ENCODE data around the gene COQ8B.
"Not testable (repeated sequence)": the region's sequence is repeated elsewhere in the genome, so short reads cannot be mapped to it uniquely, and the experiment has no call there.

The COQ8B gene

DNA sequence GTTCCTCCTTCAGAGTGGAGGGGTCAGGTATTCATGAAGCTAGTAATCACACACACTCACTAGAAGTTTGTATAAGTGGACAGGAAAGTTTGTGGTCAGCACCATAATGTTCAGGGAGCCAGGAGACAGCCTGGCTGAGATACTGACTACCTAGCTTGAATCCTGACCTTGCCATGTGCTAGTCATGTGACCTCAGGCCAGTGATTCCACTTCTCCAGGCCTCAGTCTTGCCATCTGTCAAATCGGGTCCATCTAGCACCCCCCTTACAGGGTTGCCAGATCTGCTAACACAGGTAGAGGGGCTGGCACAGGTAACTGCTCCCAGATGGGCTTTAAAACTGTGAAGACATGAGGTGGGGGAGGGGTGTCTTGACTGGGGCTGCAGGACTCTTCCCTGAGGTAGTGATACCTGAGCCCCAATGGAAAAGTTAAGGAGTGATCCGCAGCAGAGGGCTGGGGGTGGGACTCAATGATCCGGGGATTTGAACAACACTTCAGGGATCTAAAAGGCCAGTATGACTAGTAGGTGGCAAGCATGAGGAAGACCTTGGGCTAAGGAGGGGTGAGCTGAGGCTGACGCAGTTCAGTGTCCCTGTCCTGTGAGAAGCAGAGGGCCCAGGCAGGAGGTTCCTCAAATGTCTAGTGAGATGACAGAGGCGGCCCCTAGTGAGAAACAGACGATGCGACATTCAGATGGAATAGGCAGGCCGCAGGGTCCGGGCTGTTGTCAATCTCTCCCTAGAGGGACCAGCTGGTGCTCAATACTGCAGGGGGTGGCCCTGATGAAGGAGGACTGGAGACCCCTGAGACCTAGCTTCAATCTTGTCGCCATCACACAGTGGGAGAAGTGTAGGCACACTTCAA, 25.1 kb upstream of the COQ8B start:
- DNase-seq: no peak

DNA sequence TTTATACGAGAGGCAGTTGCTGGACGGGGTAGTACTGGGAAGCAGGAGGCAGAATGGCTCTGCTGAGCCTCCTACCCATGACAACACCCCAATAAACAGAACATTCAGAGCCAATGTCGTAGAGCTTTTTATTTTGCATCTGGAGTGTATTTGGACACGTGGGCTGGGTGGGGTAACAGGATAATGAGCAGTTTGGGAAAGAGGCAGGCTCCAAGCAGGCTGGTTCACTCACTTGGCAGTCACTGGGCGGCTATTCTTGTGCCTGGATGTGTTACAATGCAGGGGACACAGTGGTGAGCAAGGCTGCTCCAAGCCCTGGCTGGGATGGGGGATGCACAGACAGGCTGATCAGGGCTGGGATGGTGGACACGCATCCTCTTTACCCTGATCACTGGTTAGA, 24.1 kb upstream of the COQ8B start:
- DNase-seq: no peak

DNA sequence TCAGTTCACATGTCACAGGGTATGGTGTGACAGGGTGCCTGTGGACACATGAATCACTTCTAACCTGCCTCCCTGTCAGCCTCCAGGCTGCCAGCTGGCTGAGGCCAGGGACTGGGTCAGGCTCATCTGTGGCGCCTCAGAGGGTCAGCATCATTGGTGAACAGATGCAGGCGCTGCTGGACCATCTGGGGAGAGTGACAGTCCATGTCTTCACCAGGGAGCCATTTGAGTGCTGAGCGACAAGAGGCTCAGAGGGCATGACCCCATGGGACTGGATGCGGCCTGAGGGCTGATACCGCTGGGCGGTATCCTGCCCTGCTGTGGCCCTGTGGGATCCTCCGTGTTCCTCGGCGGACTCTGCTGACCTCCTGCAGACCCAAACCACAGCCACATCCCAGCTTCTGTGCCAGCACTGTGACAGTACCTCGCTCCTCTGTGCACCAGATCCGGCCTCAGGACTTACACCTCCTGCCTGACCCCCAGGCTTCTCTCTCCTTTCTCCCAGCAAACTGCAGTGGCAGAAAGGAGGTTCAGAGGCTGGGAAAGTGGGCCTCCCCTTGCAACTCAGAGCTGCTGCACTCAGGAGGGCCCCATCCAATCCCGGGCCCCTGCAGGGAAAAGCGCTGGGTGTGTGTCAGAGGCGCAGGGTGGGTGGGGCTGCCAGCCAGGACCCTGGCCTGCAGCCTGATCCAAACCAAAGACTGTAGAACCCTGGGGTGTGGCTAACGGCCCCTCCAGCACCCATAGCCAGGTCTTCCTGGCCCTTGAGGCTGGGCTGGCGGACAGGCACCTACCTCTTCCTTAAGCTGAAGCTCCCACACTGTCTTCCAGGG, 23.4 kb upstream of the COQ8B start:
- no peak for DNase-seq

DNA sequence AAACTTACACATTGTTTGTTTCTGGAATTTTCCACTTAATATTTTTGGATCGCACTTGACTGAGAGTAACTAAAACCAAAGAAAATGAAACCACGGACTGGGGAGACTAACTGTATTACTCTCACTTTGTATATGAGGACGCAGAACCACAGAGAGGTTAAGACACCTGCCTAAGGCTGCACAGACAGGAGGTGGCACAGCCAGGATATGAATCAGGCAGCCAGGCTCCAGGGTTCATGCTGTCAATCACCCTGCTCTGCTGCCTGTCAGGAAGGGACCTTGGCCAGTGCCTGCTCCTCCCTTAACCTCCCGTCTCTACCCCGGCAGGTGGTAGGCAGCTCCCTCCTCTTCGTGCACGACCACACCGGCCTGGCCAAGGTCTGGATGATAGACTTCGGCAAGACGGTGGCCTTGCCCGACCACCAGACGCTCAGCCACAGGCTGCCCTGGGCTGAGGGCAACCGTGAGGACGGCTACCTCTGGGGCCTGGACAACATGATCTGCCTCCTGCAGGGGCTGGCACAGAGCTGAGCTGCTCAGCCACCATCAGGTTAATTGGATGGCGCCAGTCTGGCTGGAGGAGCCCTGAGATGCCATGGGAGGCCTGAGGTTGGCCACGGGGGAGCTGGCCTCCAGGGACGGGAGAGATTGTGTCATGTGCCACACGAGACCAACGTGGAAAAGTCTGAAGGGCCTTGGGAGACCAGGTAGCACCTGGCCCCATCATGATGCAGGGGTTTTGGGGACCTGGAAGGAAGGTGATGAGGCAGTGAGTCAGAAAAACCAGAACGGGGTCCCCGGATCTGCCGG, 22.5 kb upstream of the COQ8B start:
- DNase-seq: no peak

DNA sequence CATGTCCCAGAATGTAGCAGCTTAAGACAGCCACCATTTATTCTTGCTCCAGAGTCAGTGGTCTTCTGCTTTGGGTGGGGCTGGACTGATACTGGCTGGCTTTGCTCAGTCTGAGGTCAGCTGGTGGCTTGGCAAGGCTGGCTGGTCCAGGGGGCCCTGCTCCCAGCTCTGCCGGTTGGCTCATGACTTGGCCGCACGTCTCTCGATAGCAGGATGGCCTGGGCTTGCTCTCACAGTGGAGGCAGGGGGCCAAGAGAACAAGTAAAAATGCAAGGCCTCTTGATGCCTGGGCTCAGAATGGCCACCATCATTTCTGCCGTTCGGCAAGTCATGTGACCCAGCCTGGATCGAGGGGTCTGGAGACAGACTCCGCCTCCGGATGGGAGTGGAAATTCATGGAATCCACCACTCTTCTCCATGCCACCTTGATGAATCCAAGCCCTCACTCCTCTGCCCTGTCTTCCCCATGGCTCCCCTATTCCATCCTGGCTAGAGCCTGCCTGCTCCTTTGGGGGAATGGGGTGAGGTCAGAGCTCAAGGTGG, 20.5 kb upstream of the COQ8B start:
- no peak for DNase-seq

DNA sequence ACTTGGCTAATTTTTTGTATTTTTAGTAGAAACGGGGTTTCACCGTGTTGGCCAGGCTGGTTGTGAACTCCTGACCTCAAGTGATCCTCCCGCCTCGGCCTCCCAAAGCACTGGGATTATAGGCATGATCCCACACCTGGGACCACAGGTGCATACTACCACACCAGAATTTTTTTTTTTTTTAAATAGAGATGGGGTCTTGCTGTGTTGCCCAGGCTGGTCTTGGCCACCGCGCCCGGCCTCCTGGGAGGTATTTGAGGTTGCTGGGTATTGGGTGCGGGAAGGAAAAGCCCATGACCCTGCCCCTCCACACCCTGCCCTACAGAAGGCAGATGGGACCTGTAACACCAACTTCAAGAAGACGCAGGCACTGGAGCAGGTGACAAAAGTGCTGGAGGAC, 20.0 kb upstream of the COQ8B start:
- DNase-seq: no peak

DNA sequence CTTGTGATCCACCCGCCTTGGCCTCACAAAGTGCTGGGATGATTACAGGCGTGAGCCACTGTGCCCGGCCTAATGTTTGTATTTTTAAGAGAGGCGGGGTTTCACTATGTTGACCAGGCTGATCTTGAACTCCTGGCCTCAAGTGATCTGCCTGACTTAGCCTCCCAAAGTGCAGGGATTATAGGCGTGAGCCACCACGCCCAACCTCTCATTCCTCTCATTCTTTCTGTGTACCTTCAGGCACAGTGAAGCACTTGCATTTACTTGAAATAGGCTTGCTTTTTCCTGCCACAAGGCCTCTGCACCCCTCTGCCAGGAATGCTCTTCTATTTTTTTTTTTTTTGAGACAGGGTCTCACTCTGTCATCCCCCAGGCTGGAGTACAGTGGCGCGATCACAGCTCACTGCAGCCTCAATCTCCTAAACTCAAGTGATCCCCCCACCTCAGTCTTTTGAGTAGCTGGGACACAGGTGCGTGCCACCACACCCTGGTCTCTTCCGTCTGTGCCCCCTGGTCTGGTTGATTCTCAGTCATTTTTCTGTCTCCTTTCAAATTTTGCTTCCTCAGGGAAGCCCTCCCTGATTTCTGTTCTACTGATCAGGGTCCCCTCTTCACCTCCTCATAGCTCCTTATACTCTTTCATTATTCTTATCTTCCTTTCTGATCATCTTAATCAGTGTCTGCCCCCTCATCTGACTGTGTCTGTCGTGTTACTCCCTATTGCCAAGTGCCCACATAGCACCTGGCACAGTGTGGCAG, 18.5 kb upstream of the COQ8B start:
- DNase-seq: no peak

DNA sequence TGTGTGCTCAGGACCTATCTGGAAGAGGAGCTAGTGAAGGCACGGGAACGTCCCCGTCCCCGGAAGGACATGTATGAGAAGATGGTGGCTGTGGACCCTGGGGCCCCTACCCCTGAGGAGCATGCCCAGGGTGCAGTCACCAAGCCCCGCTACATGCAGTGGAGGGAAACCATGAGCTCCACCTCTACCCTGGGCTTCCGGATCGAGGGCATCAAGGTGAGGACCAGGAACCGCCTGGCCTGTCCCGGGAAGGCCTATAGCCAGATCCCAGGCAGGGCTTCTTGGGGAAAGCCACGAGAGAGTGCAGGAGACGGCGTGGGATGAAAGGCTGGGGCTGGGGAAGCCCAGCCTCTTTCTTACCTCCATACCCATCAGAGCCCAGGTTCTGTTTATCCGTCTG, 16.5 kb upstream of the COQ8B start:
- no peak for DNase-seq

DNA sequence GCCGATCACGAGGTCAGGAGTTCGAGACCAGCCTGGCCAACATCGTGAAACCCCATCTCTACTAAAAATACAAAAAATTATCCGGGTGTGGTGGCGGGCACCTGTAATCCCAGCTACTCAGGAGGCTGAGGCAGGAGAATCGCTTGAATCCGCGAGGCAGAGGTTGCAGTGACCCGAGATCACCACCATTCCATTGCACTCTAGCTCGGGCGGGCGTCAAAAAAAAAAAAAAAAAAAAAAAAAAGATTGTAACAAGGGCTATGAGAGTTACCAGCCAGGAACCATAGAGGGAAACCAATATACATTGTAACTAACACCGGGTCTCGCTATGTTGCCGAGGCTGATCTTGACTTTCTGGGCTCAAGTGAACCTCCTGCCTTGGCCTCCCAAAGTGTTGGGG, 15.6 kb upstream of the COQ8B start:
- DNase-seq: not testable (repeated sequence)

DNA sequence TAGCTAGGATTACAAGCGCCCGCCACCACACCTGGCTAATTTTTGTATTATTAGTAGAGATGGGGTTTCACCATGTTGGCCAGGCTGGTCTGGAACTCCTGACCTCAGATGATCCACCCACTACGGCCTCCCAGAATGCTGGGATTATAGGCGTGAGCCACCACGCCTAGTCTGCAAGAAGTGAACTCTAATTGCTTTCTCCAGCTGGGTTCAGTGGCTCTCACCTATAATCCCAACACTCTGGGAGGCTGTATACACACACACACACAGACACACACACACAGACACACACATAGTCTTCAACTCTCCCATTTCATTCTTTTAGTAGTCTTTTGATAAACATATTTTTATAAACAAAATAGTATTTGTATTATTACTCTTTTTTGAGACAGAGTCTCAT, 13.4 kb upstream of the COQ8B start:
- not testable (repeated sequence) for DNase-seq

DNA sequence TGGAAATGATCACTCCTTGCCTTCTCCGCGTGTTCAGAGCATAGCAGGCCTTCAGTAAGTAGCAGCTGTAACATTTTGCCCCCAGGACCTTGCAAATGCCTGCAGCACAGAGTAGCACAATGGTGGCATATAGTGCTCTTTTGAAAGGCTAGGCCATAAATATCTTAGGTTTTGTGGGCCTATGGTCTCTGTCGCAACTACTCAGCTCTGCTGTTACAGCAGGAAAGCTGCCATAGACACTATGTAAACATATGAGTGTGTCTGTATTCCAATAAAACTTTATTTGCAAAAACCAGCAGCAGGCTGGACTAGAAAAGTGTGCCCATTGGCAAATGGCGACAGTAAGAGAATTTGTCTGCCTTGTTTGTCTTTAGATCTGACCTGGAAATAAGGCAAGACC, 9.6 kb upstream of the COQ8B start:
- no peak for DNase-seq

DNA sequence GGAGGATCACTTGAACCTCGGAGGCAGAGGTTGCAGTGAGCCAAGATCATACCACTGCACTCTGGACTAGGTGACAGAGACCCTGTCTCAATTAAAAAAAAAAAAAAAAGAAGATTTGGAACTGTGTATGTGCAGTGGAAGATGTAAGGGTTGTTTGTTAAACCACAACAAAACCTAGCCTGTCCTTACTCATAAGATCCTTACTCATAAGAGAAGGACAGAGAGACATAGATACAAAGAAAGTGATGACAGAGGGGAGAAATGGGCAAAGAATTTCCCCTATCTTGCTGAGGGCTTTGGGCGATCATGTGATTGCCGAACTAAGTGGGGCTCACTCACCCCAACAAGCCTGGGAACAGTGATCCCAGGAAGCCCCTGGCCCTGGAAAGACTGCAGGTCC, 8.2 kb upstream of the COQ8B start:
- no peak for DNase-seq

DNA sequence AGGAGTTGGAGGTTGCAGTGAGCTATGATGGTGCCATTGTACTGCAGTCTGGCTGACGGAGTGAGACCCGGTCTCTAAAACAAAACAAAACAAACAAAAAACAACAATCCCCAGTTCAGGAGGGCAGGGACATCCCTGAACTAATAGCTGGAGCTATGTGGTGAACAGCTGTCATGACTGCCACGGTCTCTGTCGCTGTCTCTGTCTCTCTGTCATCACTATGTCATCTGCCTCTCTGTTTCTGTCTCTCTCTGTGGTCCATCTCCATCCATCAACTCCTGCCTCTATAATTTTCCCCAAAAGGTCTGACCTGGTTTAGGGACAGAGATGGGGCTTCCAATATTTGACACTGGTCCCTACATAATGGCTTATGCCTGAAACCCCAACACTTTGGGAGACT, 7.6 kb upstream of the COQ8B start:
- DNase-seq: no peak

DNA sequence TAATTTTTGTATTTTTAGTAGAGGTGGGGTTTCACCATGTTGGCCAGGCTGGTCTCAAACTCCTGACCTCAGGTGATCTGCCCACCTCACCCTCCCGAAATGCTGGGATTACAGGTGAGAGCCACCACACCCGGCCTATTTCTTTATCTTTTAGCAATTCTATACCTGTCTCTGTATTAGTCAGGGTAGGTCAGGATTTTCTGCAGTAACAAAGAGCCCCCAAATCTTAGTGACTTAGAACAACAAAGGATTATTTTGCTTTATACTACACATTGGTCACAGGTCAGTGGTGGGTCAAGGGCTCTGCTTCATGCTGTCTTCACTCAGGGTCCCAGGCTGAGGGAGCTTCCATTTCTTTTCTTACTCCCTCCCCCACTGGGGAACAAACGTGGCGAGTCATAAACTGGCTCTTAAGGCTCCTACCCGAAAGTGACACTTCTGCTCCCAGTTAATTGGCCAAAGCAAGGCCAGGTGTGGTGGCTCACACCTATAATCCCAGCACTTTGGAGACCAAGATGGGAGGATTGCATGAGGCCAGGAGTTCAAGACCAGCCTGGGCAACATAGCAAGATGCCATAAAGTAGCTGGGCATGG, 7.1 kb upstream of the COQ8B start:
- no peak for DNase-seq

DNA sequence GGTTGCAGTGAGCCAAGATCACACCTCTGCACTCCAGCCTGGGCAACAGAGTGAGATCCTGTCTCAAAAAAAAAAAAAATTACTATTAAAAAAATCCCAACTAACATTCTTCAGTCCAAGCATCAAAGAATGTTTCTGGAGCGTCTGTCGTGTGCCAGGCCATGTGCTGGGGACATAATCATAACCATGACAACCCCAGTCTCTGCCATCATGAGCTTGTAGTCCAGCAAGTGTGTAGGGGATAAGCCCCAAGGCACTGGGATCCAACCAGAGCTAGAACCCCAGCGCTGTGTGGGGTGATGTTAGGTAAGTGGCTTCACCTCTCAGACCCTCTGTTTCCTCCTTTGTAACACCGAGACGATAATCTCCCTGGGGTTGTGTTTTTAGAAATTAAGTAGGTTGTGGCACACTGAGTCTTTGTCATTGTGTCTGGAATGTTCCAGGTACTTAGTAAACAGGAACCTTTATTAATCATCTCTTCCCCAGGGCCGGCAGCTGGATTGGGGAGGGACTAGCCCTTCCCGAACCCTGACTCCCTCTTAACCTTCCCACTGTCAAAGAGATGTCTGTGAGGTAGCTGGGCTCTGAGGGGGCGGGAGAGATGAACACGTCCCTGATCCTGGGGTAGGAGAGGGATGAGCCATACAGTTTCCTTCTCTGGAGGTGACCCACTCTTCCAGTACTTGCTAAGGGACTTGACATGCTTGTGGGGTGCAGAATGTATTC, 5.4 kb upstream of the COQ8B start:
- DNase-seq: no peak

DNA sequence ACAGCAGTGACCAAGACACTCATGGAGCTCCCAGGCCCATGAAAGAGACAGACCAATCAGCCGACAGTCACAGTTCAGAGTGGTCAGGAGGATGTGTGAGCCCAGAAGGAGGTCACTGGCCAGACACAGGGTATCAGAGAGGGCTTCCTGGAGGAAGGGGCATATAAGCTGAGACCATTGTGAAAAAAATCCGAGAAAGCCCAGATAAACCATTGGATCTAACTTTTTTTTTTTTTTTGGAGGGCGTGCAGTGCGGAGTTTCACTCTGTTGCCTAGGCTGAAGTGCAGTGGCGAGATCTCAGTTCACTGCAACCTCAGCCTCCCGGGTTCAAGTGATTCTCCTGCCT, 4.4 kb upstream of the COQ8B start:
- DNase-seq: no peak

DNA sequence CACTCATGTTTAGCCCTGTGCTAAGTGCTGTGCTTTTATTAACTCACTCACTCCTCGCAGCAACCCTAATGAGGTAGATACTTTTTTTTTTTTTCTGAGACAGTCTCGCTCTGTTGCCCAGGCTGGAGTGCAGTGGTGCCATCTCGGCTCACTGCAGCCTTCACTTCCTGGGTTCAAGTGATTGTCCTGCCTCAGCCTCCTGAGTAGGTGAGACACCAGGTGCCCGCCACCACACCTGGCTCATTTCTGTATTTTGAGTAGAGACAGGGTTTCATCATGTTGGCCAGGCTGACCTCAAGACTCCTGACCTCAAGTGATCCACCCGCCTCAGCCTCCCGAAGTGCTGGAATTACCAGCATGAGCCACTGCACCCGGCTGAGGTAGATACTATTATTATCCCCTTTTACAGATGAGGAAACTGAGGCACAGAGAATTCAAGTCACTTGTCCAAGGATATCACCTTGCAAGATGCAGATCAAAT, 2.8 kb upstream of the COQ8B start:
- no peak for DNase-seq

DNA sequence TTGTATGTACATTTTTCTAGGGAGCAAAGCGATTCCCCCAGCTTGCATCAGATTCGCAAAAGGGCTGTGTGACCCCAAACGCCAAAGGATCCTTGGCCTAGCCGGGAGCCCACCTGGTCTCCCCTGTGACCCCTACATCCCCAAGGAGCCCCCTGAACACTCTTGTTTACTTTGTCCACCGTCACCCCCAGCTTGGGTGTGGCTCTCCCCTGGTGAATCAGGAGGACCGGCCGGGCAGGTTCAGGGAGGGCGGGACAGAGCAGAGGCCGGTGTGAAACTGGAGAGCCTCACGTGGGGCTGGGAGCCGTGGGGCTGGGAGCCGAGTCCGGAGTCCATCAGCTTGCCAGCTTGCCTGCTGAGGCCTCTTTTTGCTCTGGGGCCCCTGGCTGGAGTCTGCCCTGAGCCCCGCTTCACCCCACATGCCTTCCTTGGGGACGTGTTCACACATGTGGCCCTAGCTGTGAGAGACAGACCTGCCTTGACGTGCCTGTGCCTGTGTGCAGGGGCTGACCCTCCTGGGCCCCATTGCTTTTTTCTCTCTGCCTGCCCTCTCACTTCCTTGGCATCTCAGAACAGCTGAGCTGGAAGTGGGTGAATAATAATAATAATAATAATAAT, 2.2 kb upstream of the COQ8B start:
- no peak for DNase-seq

DNA sequence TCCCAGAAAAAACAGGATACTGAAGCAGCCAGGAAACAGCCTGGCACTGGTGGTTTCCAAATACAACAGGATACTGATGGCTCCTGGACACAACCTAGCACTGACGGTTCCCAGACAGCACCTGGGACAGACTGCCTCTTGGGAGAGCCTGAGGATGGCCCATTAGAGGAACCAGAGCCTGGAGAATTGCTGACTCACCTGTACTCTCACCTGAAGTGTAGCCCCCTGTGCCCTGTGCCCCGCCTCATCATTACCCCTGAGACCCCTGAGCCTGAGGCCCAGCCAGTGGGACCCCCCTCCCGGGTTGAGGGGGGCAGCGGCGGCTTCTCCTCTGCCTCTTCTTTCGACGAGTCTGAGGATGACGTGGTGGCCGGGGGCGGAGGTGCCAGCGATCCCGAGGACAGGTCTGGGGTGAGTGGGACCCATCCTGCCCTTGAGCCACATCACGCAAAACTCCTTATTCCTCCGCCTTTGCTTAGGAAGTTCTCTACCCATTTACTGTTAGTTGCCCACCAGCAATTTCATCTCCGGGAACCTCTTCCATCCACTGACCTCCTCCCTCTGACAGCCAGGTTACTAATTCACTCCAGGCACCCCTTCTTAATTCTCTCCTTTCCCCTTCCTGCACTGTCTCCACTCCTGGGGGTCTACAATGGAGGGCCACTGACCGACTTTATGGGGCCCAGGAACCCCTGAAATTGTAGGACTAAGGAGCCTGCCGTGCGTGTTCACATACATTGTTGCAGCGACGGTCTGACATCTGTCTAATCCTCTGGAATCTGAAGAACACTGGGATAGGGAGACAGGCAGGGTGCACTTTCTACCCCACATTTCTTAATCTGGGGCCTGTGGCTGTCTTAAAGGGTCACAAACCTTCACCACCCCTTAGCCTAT, 1.4 kb upstream of the COQ8B start:
- DNase-seq: no peak
